Jurkat, Clone E6-1 (cell line): ENCODE results near the gene SAPCD2. TPM values are rescaled to one million over a fixed set of nuclear protein-coding genes. Genes with fewer than 3 reads are reported as not detected.
"Not testable (repeated sequence)": the region's sequence is repeated elsewhere in the genome, so short reads cannot be mapped to it uniquely, and the experiment has no call there.

Experiments used
- DNase-seq: peaks from one replicate; pipeline ENCODE4 v3.0.0-alpha.2; 2011; ENCODE audit warnings: low read depth, low spot score
- H3K4me3 ChIP-seq: 2 replicates; pipeline ENCODE4 v1.5.1; 2011; ENCODE audit warnings: mild to moderate bottlenecking, low read length, control low read depth, moderate library complexity
- polyA plus RNA-seq: library from polyadenylated mRNA; unstranded; fragments of >200 nt; gene quantifications from one replicate; pipeline ENCODE4 v1.2.1, GENCODE V29; 2012; ENCODE audit warnings: missing spikeins; ENCODE audit not compliant: insufficient read length, insufficient read depth

The SAPCD2 gene
- 38.7 TPM for polyA plus RNA-seq

DNA sequence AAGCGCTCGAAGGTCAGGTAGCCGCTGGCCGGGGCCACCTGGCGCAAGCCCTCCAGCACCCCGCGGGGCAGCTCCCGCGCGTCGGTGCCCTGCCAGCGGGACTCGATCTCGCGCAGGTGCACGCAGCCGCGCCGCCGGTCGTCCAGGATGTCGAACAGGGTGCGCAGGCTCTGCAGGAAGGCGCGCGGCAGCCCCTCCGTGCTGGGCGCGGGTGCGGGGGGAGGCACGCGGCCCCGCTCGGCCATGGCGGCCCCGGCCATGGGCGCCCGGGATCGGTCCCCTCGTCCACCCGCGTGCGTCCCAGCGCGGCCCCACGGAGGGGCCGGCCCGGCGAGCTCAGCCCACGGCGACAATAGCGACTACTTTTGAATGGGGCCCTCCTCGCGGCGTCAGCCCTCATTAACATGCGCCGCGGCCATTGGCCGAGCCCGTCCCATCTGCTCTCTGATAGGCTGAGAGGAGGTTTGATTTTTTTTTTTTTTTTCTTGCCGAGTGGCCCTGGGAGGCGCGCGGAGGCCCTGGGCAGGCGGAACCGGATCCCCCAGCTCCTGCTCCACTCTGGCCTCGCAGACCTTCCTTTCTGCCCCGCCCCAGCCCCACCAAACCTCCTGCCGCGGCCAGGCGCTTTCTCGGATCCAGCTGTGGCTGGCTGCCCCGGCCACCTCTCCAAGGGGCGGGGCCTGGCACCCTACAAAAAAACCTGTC is at the start of gene SAPCD2:
Gene SAPCD2 (minus strand): TSS at position 357 of the 705 bp plus-strand sequence. CDS start 97 bp downstream, at position 260.
- DNase-seq: peak; percentile 85
- H3K4me3 ChIP-seq: peak within 1 kb of the TSS; percentile 60

DNA sequence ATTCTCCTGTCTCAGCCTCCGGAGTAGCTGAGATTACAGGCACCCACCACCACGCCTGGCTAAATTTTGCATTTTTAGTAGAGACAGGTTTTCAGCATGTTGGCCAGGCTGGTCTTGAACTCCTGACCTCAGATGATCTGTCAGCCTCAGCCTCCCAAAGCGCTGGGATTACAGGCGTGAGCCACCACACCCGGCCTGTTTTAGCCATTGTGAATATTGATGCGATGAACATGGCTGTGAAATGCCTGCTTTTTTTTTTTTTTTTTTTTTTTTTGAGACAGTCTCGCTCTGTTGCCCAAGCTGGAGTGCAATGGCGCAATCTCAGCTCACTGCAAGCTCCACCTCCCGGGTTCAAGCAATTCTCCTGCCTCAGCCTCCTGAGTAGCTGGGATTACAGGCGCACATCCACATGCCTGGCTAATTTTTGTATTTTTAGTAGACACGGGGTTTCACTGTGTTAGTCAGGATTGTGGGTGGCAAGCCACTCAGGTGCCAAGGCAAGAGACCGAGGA is 47.8 kb upstream of the SAPCD2 start:
- not testable (repeated sequence) for DNase-seq, H3K4me3 ChIP-seq

DNA sequence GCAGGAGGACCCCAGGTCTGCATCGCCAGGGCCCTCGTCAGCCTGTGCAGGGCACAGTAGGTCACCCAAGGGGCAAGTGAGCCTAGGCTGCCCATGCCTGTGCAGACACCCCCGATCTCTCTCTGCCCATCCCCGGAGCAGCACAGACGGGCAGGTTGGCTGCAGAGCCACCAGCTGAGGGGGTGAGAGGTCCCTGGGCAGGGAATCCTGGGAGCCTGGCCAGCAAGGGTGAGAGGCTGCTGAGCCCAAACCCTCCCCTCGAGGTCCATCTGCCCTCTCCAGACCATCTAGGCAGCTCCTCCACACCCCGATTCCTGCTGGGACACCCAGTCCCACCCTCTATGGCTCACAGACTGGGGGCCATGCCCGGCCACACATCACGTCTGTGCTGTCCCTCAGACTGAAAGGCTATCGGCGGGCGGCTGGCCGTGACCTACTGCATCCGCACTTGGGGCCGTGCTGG is 46.9 kb upstream of the SAPCD2 start:
- DNase-seq: no peak
- no peak overlapping the region for H3K4me3 ChIP-seq

GRCh38 chr9:137116728-137117127 is 46.4 kb upstream of the SAPCD2 start:
- no peak overlapping the region for H3K4me3 ChIP-seq
- DNase-seq: no peak

DNA sequence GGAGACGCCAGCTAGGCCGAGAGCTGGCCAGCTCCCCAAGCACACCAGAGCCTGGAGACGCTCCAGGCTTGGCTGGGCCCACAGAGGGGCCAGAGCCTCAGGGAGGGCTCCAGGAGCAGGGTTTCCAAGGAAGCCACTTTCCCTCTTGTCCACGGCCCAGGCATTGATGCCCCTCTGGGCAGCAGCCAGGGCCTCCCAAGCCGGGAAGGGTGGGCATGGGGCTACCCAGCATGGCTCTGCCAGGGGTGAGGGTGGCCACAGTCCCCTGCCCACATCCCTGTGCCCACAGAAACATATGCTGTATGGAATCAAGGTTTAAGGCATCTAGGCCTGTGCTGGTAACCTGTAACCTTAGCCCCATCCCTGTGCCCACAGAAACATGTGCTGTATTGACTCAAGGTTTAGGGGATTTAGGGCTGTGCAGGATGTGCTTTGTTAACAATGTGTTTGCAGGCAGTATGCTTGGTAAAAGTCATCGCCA is 45.7 kb upstream of the SAPCD2 start:
- DNase-seq: no peak
- H3K4me3 ChIP-seq: no peak overlapping the region

DNA sequence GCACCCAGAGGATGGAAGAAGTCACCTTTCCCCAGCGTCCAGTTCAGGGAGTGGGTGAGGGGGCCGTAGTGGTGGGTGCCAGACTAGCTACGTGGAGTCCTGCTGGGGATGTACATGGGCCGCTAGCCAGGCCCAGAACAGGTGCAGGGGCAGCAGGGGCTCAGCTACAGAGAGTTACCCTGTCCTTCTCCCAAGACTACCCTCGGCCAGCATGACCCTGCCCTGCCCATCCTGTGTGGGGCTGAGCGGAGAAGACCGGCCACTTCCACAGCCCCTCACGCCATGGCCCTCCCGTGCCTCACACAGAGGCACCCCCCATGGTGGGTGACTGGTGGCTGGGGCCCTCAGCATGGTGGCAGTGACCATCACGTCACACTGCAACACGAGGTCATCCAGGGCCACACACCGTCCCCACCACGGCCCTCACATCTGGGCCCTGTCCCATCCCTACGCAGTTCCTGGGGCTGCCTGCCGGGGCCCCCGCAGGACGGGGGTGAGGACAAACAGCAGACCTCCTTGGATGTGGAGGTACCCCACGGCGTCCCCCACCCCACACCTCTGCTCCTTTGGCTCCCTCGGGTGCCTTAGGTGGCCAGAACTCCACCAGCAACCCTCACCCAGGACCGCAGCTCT is 45.2 kb upstream of the SAPCD2 start:
- peak overlapping the region; percentile 57 for H3K4me3 ChIP-seq
- DNase-seq: no peak

- H3K4me3 ChIP-seq: peak within 1 kb of the TSS; percentile 57
- peak; percentile 41 for DNase-seq
Measured at GRCh38 chr9:137114613-137115393, 44.4 kb upstream of the SAPCD2 start, which contains the start of gene DPP7. Gene DPP7 (minus strand): TSS chr9:137114733. CDS start chr9:137114713, 20 bp downstream.

DNA sequence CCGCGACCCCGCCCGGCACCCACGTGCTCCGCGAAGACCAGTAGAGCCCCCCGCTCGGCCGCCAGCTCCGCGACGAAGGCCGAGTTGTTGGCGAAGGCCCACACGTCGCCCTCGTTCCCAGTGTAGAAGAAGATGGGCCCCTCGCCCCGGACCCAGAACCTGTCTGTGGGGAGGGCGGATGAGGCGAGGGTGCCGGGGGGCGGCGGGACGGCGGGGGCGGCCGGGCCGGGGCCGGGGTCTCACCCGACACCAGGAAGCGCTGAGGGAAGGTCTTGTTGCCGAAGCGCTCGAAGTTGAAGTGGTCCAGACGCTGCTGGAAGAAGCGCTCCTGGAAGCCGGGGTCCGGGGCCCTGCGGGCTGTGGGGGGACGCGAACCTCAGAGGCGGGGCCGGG is 43.9 kb upstream of the SAPCD2 start:
- no peak for DNase-seq
- H3K4me3 ChIP-seq: peak overlapping the region; percentile 57

DNA sequence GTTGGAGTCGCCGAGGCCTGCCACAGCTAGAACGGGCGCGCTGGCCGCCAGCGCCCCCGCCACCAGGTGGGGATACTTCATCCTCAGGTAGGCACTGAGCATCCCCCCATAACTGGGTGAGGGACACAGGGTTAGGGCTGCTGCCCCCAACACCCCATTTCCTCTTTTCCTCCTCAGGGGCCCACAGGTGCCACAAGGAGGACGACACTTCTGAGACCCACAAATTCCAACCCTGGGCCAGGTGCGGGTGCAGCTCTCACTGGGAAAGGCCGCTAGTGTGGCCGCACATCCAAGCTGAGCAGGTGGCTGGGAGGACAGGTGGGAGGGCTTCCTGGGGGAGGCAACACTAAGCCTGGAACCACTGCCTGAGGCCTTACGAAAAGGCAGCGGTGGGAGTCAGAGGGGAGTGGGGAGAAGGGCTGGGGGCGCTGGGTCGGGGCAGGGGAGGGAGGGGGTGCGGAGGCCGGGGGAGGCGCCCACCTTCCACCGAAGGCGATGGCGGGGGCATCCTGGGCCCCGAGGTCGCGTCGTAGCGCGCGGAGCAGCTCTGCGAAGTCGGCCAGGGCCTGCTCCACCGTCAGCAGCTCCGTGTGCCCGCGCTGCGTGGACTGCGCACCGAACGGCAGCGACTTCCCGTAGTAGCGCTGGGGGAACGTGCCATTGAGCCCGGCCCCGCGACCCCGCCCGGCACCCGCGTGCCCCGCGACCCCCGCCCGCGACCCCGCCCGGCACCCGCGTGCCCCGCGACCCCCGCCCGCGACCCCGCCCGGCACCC is 43.2 kb upstream of the SAPCD2 start:
- H3K4me3 ChIP-seq: no peak overlapping the region; the same call in 1 of the 2 replicates

GRCh38 chr9:137112564-137113384 is 42.4 kb upstream of the SAPCD2 start:
- no peak for DNase-seq
- no peak overlapping the region for H3K4me3 ChIP-seq

More for the DNA sequence above, 43.2 kb upstream of the SAPCD2 start:
- no peak for DNase-seq

GRCh38 chr9:137111788-137112563 is 41.6 kb upstream of the SAPCD2 start:
- no peak overlapping the region for H3K4me3 ChIP-seq
- no peak for DNase-seq

DNA sequence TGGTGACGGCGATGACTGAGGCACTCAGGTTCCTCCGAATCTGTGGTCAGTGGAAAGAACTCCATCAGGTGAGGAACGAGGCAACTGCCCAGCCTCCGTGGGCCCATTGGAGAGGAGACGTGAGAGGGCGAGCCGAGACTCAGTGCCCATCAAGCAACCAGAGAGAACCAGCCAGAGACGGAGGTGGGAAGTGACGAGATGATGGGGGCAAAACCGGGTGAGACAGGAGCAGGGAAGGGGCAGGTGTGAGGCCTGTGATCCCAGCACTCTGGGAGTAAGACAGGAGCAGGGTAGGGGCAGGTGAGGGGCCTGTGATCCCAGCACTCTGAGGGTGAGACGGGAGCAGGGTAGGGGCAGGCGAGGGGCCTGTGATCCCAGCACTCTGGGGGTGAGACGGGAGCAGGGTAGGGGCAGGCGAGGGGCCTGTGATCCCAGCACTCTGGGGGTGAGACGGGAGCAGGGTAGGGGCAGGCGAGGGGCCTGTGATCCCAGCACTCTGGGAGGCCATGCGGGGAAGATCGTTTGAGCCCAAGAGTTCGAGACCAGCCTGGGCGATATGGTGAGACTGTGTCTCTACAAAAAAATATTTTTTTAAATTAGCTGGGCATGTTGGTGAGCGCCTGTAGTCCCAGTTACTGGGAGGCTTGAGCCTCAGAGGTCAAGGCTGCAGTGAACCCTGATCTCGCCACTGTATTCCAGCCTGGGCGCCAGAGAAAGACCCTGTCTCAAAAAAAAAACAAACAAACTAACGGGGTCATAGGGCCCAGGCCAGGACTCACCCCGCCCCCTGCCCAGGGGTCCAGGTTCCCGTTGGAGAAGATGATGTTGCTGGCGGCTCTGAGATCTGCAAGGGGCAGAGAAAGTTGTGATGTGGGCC is 40.8 kb upstream of the SAPCD2 start:
- DNase-seq: no peak
- no peak overlapping the region for H3K4me3 ChIP-seq

DNA sequence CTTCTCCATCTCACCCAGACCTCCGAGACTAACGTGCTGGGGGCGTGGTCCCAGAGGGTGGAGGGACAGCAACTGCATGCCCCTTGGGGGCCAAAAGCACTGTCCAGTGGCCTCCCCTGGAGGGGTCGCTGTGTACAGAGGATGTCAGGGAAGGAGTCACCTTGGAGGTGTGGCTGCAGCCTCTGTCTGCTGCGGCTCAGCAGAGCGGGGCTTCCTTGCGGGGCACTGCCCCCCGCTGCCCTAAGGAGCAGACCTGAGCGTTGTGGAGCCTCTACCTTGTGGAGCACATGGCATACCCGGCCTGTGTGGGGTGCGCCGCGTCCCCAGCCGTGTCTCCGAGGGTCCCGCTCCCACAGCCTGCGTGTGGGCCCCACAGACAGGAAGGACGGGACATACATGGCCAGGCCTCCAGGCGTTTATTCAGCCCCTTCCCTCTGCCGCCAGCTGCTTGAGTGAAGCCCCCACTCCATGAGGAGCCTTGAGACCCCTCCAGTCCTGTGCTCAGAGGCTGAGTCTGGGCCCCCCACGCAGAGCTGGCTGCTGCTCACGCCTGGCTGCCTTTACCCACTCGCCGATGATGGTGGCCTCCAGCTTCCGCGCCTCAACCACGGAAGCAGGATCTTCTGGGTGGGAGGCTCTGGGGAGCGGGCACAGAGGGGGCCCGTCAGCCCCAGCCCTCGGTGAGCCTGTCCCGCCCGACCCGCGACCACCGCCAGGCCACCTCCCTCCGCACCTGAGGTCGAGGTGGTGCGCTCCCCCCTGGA is 40.0 kb upstream of the SAPCD2 start:
- H3K4me3 ChIP-seq: no peak overlapping the region

DNA sequence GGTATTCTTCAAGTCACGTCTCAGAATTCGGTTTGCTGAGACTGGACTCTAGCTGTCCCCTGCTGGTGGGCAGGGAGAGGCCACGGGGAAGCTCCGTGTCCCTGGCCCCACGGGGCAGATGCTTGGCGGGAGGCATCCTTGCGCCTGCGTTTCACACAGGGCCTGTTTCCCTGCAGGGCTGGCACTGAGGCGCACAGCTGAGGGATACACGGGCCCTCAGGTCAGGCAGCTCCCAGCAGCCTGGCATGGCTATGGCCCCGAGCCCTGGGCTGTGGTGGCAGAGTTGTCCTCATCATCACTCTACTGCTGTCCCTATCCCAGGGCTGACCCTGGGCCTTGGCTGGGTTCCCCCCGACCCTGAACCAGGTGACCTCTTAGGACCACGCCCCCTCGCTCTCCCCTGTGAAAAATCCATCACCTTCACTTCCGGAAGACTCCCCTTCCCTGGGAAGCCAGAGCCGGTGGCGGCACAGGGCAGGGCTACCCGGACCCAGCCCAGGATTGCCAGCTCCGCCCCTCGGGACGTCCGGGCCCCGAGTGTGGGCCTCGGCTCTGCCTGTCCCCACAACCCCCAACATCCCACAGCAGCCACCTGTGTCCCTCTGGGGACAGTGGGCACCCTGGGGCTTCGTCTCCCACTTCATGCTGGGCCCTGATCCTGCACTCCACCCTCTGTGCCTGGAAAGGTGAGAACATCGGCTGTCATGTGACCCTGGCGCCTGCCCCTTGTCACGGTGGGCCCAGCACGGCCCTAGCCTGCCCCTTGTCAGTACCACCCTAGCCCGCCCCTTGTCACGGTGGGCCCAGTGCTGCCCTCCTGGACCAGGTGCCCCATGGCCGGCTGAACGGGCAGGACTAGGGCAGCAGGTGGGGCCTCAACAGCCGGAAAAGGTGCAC is 39.1 kb upstream of the SAPCD2 start:
- DNase-seq: no peak
- no peak overlapping the region for H3K4me3 ChIP-seq

More for the DNA sequence above, 40.0 kb upstream of the SAPCD2 start:
- no peak for DNase-seq
